Stimulated activated CD4-positive, alpha-beta T cell treated with anti-CD3 and anti-CD28 coated beads, TNF-alpha, amount 100 ng/mL, for 48 hours (primary cell): ENCODE data around the gene PIKFYVE.
"Not testable (repeated sequence)": the region's sequence is repeated elsewhere in the genome, so short reads cannot be mapped to it uniquely, and the experiment has no call there.

Experiments
- DNase-seq, 3 donors: peaks; one replicate each; pipeline ENCODE4 v3.0.0-alpha.2; 2020; ENCODE audit warnings: low read depth in 3 of 3

Gene PIKFYVE

GRCh38 chr2:208297961-208298360, 31.9 kb downstream of the PIKFYVE start:
- no peak for DNase-seq

GRCh38 chr2:208300847-208301618, 35.0 kb downstream of the PIKFYVE start:
- DNase-seq = no peak

- no peak for DNase-seq
Measured at GRCh38 chr2:208304157-208304556, 38.1 kb downstream of the PIKFYVE start.

- DNase-seq = no peak
Measured at GRCh38 chr2:208304695-208305094, 38.6 kb downstream of the PIKFYVE start.

- DNase-seq = no peak
Measured at GRCh38 chr2:208306291-208306690, 40.2 kb downstream of the PIKFYVE start.

- no peak for DNase-seq
Measured at GRCh38 chr2:208311321-208311720, 45.3 kb downstream of the PIKFYVE start.

- DNase-seq = no peak
Measured at GRCh38 chr2:208311954-208312353, 45.9 kb downstream of the PIKFYVE start.

- DNase-seq = no peak
Measured at GRCh38 chr2:208315081-208315788, 49.2 kb downstream of the PIKFYVE start.

- DNase-seq = no peak
Measured at GRCh38 chr2:208318127-208318526, 52.1 kb downstream of the PIKFYVE start.

- no peak for DNase-seq
Measured at GRCh38 chr2:208319391-208319790, 53.3 kb downstream of the PIKFYVE start.

GRCh38 chr2:208320686-208321085, 54.6 kb downstream of the PIKFYVE start:
- DNase-seq = no peak

- DNase-seq = no peak
Measured at GRCh38 chr2:208326016-208326415, 60.0 kb downstream of the PIKFYVE start.

GRCh38 chr2:208329485-208329884, 63.4 kb downstream of the PIKFYVE start:
- no peak for DNase-seq

- DNase-seq = no peak
Measured at GRCh38 chr2:208334230-208334629, 68.2 kb downstream of the PIKFYVE start.

- no peak for DNase-seq
Measured at GRCh38 chr2:208346756-208347155, 80.7 kb downstream of the PIKFYVE start.

- DNase-seq = no peak
Measured at GRCh38 chr2:208350610-208351009, 84.6 kb downstream of the PIKFYVE start.

- DNase-seq = no peak
Measured at GRCh38 chr2:208352644-208353567, 86.9 kb downstream of the PIKFYVE start.

- DNase-seq = no peak
Measured at GRCh38 chr2:208354964-208355381, 88.9 kb downstream of the PIKFYVE start.

- not testable (repeated sequence) for DNase-seq
Measured at GRCh38 chr2:208356420-208356819, 90.4 kb downstream of the PIKFYVE start.

- no peak for DNase-seq
Measured at GRCh38 chr2:208356846-208357574, 91.0 kb downstream of the PIKFYVE start.
